HFFc6 (cell line): ENCODE data around the gene PKN1. TPM values are rescaled to one million over a fixed set of nuclear protein-coding genes. Genes with fewer than 3 reads are reported as not detected.

ENCODE experiments used
- DNase-seq: peaks from one replicate; pipeline ENCODE4 v3.0.0-alpha.2; 2018
- H3K27ac Mint-ChIP-seq: 2 replicates; pipeline ENCODE4 v1.8.0; 2020; ENCODE audit warnings: mild to moderate bottlenecking, mixed read lengths
- H3K27me3 Mint-ChIP-seq: 2 replicates; pipeline ENCODE4 v1.8.0; 2021; ENCODE audit warnings: mild to moderate bottlenecking, moderate library complexity, mixed read lengths; ENCODE audit not compliant: insufficient read depth
- H3K36me3 Mint-ChIP-seq: 2 replicates; pipeline ENCODE4 v1.8.0; 2021; ENCODE audit warnings: low read depth, mixed read lengths
- H3K4me1 Mint-ChIP-seq: 2 replicates; pipeline ENCODE4 v1.8.0; 2020; ENCODE audit warnings: low read depth, mixed read lengths
- H3K4me3 Mint-ChIP-seq: 2 replicates; pipeline ENCODE4 v1.8.0; 2020; ENCODE audit warnings: mild to moderate bottlenecking, moderate library complexity, mixed read lengths
- H3K9me3 Mint-ChIP-seq: 2 replicates; pipeline ENCODE4 v1.8.0; 2020; ENCODE audit warnings: mild to moderate bottlenecking, mixed read lengths
- CTCF ChIP-seq: fragments of 200-600 bp; sonication (generic); IDR thresholded peaks from 2 replicates; pipeline ENCODE4 v1.5.0; 2021; ENCODE audit warnings: antibody characterized with exemption, mild to moderate bottlenecking
- total RNA-seq, 6 experiments: library from RNA; stranded (reverse); fragmentation: NEBNext Ultra II Directional; extraction: Animal tissue kit (Norgen Biotek cat#: 25700); gene quantifications; 2 replicates in 1 of 6; 3 replicates in 5 of 6; pipeline ENCODE4 v1.2.3, GENCODE V29; 2021

The PKN1 gene
- total RNA-seq, 6 experiments from 2014 or later = 132 to 173 (median 149) TPM

GRCh38 chr19:14510311-14511228, 77.5 kb downstream of the PKN1 start:
- peak overlapping the region; percentile 93 for H3K27ac Mint-ChIP-seq
- H3K4me3 Mint-ChIP-seq = peak overlapping the region; percentile 83
- peaks cover 16% of the 10 kb centered on the region for H3K27me3 Mint-ChIP-seq
- TF ChIP-seq CTCF = no peak
- H3K9me3 Mint-ChIP-seq = no peaks in the 10 kb centered on the region
- H3K4me1 Mint-ChIP-seq = peaks cover 61% of the 10 kb centered on the region
- DNase-seq = peak; percentile 86
- peaks cover 22% of the 10 kb centered on the region for H3K36me3 Mint-ChIP-seq

- Mint-ChIP-seq H3K4me3 (peak overlapping the region; percentile 83), H3K9me3 (peaks cover 2% of the 10 kb centered on the region; the same call in 1 of the 2 replicates), H3K27me3 (peaks cover 15% of the 10 kb centered on the region), H3K36me3 (peaks cover 28% of the 10 kb centered on the region), H3K27ac (peak overlapping the region; percentile 93), H3K4me1 (peaks cover 61% of the 10 kb centered on the region)
- DNase-seq = no peak
- TF ChIP-seq CTCF = no peak
Measured at GRCh38 chr19:14511229-14511593, 78.1 kb downstream of the PKN1 start.

- TF ChIP-seq CTCF = no peak
- no peak for DNase-seq
- peaks cover 15% of the 10 kb centered on the region for H3K27me3 Mint-ChIP-seq
- peaks cover 58% of the 10 kb centered on the region for H3K4me1 Mint-ChIP-seq
- H3K4me3 Mint-ChIP-seq = no peak overlapping the region
- H3K36me3 Mint-ChIP-seq = peaks cover 40% of the 10 kb centered on the region
- peaks cover 7% of the 10 kb centered on the region; the same call in 1 of the 2 replicates for H3K9me3 Mint-ChIP-seq
- H3K27ac Mint-ChIP-seq = 0 out of 2 replicates have a peak overlapping the region, but pooled peaks have one; percentile 26
Measured at GRCh38 chr19:14512406-14512961, 79.4 kb downstream of the PKN1 start.

GRCh38 chr19:14514215-14514863, 81.2 kb downstream of the PKN1 start:
- H3K27ac Mint-ChIP-seq = peak overlapping the region; percentile 70
- no peak for DNase-seq
- H3K4me3 Mint-ChIP-seq = no peak overlapping the region
- peaks cover 7% of the 10 kb centered on the region; the same call in 1 of the 2 replicates for H3K9me3 Mint-ChIP-seq
- TF ChIP-seq CTCF = no peak
- H3K27me3 Mint-ChIP-seq = peaks cover 18% of the 10 kb centered on the region
- H3K4me1 Mint-ChIP-seq = peaks cover 47% of the 10 kb centered on the region
- H3K36me3 Mint-ChIP-seq = peaks cover 40% of the 10 kb centered on the region

GRCh38 chr19:14515501-14516047, 82.5 kb downstream of the PKN1 start:
- TF ChIP-seq CTCF = no peak
- Mint-ChIP-seq H3K9me3 (peaks cover 7% of the 10 kb centered on the region; the same call in 1 of the 2 replicates), H3K4me3 (peak overlapping the region; percentile 98)

More at GRCh38 chr19:14515501-14516047, 82.5 kb downstream of the PKN1 start:
- peaks cover 48% of the 10 kb centered on the region for H3K4me1 Mint-ChIP-seq
- peaks cover 15% of the 10 kb centered on the region for H3K27me3 Mint-ChIP-seq
- no peak for DNase-seq
- peak overlapping the region; percentile 84; the same call in 1 of the 2 replicates for H3K27ac Mint-ChIP-seq
- H3K36me3 Mint-ChIP-seq = peaks cover 40% of the 10 kb centered on the region
